NCI-H2081 (cell line): ENCODE results near the gene LRRC72.
A peak's percentile ranks its signal among the peaks of the same experiment; 100 is the strongest.
"Not testable (repeated sequence)": the region's sequence is repeated elsewhere in the genome, so short reads cannot be mapped to it uniquely, and the experiment has no call there.

Experiments used
- DNase-seq, 2 experiments: peaks; one replicate each; lab custom pipeline; 2025; lab: John Stamatoyannopoulos, UW

Gene LRRC72

GRCh38 chr7:16581286-16581685 lies 54.7 kb downstream of the LRRC72 start:
- DNase-seq: no peak

GRCh38 chr7:16583834-16584233 lies 57.2 kb downstream of the LRRC72 start:
- no peak for DNase-seq

- no peak for DNase-seq
Observed at GRCh38 chr7:16585540-16585939, 58.9 kb downstream of the LRRC72 start.

- no peak for DNase-seq
Observed at GRCh38 chr7:16586081-16586874, 59.7 kb downstream of the LRRC72 start.

- DNase-seq: no peak
Observed at GRCh38 chr7:16587129-16587528, 60.5 kb downstream of the LRRC72 start.

GRCh38 chr7:16587790-16588189 lies 61.2 kb downstream of the LRRC72 start:
- peak; percentile 19 to 67 for DNase-seq

GRCh38 chr7:16589881-16590280 lies 63.3 kb downstream of the LRRC72 start:
- no peak for DNase-seq

GRCh38 chr7:16590424-16590823 lies 63.8 kb downstream of the LRRC72 start:
- no peak for DNase-seq

GRCh38 chr7:16592395-16592794 lies 65.8 kb downstream of the LRRC72 start:
- DNase-seq: no peak

GRCh38 chr7:16594061-16594460 lies 67.4 kb downstream of the LRRC72 start:
- DNase-seq: no peak

GRCh38 chr7:16594676-16595075 lies 68.1 kb downstream of the LRRC72 start:
- DNase-seq: no peak

- DNase-seq: not testable (repeated sequence)
Observed at GRCh38 chr7:16595596-16595995, 69.0 kb downstream of the LRRC72 start.

GRCh38 chr7:16598015-16598414 lies 71.4 kb downstream of the LRRC72 start:
- no peak for DNase-seq

- DNase-seq: peak in 1 of 2 experiments; percentile 72
Observed at GRCh38 chr7:16599860-16600259, 73.2 kb downstream of the LRRC72 start.

GRCh38 chr7:16603633-16604032 lies 77.0 kb downstream of the LRRC72 start:
- no peak for DNase-seq

GRCh38 chr7:16604054-16604453 lies 77.4 kb downstream of the LRRC72 start:
- no peak for DNase-seq

GRCh38 chr7:16606704-16607103 lies 80.1 kb downstream of the LRRC72 start:
- no peak for DNase-seq

GRCh38 chr7:16609842-16610450 lies 83.3 kb downstream of the LRRC72 start:
- no peak for DNase-seq

GRCh38 chr7:16611711-16612110 lies 85.1 kb downstream of the LRRC72 start:
- no peak for DNase-seq

GRCh38 chr7:16615228-16615627 lies 88.6 kb downstream of the LRRC72 start:
- DNase-seq: no peak

- no peak for DNase-seq
Observed at GRCh38 chr7:16616122-16616521, 89.5 kb downstream of the LRRC72 start.

- DNase-seq: no peak
Observed at GRCh38 chr7:16616542-16616941, 89.9 kb downstream of the LRRC72 start.

- no peak for DNase-seq
Observed at GRCh38 chr7:16619979-16620408, 93.4 kb downstream of the LRRC72 start.

- no peak for DNase-seq
Observed at GRCh38 chr7:16626388-16626787, 99.8 kb downstream of the LRRC72 start.
